Breast epithelium (tissue), 4 donors: ENCODE measurements around the gene RNF187. TPM values are rescaled to one million over a fixed set of nuclear protein-coding genes. Genes with fewer than 3 reads are reported as not detected.

Experiments
- DNase-seq, 2 donors: peaks; one replicate each; pipeline ENCODE4 v3.0.0-alpha.2; 2019; ENCODE audit warnings: low spot score in 2 of 2
- H3K27ac ChIP-seq, 2 donors: fragments of 200-600 bp; sonication (generic) in 1 of 2; one replicate each; pipeline ENCODE4 v1.5.1; 2016 to 2019; ENCODE audit warnings: mild to moderate bottlenecking in 1 of 2
- H3K27me3 ChIP-seq, 2 donors: fragments of 200-600 bp; sonication (generic) in 1 of 2; one replicate each; pipeline versions ENCODE4 v1.5.1 to v1.6.0; 2017 to 2019; ENCODE audit warnings: control low read depth in 1 of 2, mild to moderate bottlenecking in 1 of 2
- H3K36me3 ChIP-seq: fragments of 200-600 bp; one replicate; pipeline ENCODE4 v1.5.1; 2019
- H3K4me1 ChIP-seq, 2 donors: fragments of 200-600 bp; sonication (generic); one replicate each; pipeline ENCODE4 v1.5.1; 2016 to 2019; ENCODE audit warnings: control low read depth in 1 of 2
- H3K4me3 ChIP-seq, 3 donors: fragments of 200-600 bp; sonication (generic); 1 replicate in 2 of 3; 2 replicates in 1 of 3; pipeline ENCODE4 v1.5.1; 2016 to 2019; ENCODE audit warnings: mild to moderate bottlenecking in 3 of 3, moderate library complexity in 2 of 3
- H3K9me3 ChIP-seq, 2 donors: fragments of 200-600 bp; sonication (generic) in 1 of 2; one replicate each; pipeline ENCODE4 v1.5.1; 2016 to 2019; ENCODE audit warnings: control low read depth in 1 of 2
- CTCF ChIP-seq, 3 donors: fragments of 450-650 bp; IDR thresholded peaks; one replicate each; pipeline ENCODE4 v1.5.1; 2016 to 2017; ENCODE audit warnings: antibody characterized with exemption in 3 of 3, mild to moderate bottlenecking in 3 of 3, moderate library complexity in 3 of 3
- POLR2A ChIP-seq: fragments of 450-650 bp; IDR thresholded peaks from one replicate; pipeline ENCODE4 v1.6.1; 2016; ENCODE audit warnings: antibody characterized with exemption, mild to moderate bottlenecking, moderate library complexity
- POLR2AphosphoS5 ChIP-seq, 3 donors: sonication (generic); formaldehyde crosslinking; IDR thresholded peaks; one replicate each; pipeline ENCODE4 v1.6.1; 2017; ENCODE audit warnings: antibody characterized with exemption in 3 of 3
- intact Hi-C: fragments of 100-400 bp; cut with DNase I; formaldehyde crosslinking; loops from one replicate; pipeline ENCODE4 v1.15.1; 2023; ENCODE audit warnings: low total_unique reads
- total RNA-seq, 3 donors: library from RNA; depleted of rRNA; stranded (reverse); fragments of >200 nt; gene quantifications; one replicate each; pipeline ENCODE4 v1.1.0, GENCODE V29; 2016

Gene RNF187
- total RNA-seq, 3 donors from 2014 or later = 26.9 to 33.7 (median 33.1) TPM

DNA sequence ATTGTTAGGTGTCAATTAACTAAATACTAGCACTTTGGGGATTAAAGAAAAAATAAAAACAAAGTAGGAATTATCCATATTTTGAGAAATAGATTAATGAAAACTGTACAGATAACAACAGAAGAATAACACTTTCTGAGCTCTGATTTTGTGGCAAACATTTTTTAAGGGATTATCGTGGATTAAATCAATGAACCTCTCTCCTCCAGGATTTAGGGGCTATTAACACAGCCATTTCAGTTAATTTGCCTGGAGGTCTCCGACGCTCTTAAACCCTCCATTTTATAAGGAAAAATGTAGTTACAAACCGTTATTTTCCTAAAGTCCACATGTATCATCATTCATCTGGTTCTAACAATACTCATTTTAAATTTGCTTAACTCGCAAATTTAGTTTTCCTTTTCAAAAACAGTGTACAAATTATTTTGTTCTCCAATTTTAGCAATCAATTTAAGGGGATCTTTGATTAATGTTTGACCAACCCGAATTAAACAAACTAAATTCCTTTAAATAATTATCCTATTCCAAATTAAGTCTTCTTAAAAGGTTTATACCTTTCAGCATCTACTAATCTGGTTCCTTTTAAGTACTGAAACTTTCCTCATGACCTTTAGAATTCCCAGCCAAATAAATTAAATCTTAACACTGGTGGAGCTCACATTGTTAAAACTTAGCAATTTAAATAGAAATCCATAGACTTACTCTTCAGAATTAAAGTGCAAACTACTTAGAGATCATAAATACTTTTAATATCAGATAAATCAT is 30.7 kb upstream of the RNF187 start:
- no peak for TF ChIP-seq POLR2A
- no peak for TF ChIP-seq POLR2AphosphoS5 (IDR thresholded peaks at IDR 0.05)
- TF ChIP-seq CTCF (IDR thresholded peaks at IDR 0.05) = no peak
- peaks cover 0 to under 1% of the 10 kb centered on the region in 2 donors for H3K27me3 ChIP-seq
- H3K36me3 ChIP-seq = no peaks in the 10 kb centered on the region
- H3K4me1 ChIP-seq = no peaks in the 10 kb centered on the region
- H3K9me3 ChIP-seq = no peaks in the 10 kb centered on the region
- DNase-seq = no peak
- peak overlapping the region; percentile 44 to 75 (median 73) for H3K4me3 ChIP-seq
- peak overlapping the region in 1 of 2 donors; percentile 91 for H3K27ac ChIP-seq
- intact Hi-C loops = no loop called here

DNA sequence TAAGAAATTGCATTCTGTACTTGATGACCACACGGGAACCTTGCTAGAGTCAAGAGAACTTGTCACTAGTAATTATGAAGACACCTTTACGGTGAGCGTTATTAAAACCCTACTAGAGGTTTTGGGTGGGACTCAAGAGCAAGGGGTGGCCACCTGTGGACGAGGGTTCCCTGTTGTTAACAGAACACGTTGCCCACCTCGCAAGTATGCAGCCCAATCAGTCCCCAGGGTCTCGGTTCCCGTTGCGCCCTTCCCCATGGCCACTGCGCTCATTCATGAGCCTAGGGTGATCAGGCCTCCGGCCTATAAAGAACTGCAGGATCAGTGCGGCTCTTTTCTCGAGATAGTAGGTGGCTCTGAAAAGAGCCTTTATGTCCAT is 30.2 kb upstream of the RNF187 start:
- no peak for TF ChIP-seq CTCF (IDR thresholded peaks at IDR 0.05)
- no peak for TF ChIP-seq POLR2A
- TF ChIP-seq POLR2AphosphoS5 (IDR thresholded peaks at IDR 0.05) = no peak
- peak overlapping the region; percentile 73 to 91 for H3K27ac ChIP-seq
- intact Hi-C loops = no loop called here
- DNase-seq = no peak
- H3K9me3 ChIP-seq = no peaks in the 10 kb centered on the region
- no peaks in the 10 kb centered on the region for H3K36me3 ChIP-seq
- peak overlapping the region; percentile 44 to 75 (median 73) for H3K4me3 ChIP-seq
- H3K27me3 ChIP-seq = peaks cover 0 to 6% of the 10 kb centered on the region in 2 donors
- no peaks in the 10 kb centered on the region for H3K4me1 ChIP-seq

GRCh38 chr1:228457396-228458176 is 29.6 kb upstream of the RNF187 start:
- no peaks in the 10 kb centered on the region for H3K9me3 ChIP-seq
- H3K36me3 ChIP-seq = no peaks in the 10 kb centered on the region
- intact Hi-C loops = no loop called here
- H3K27ac ChIP-seq = peak overlapping the region; percentile 89 to 91
- H3K4me1 ChIP-seq = no peaks in the 10 kb centered on the region
- peak overlapping the region; percentile 44 to 75 (median 73) for H3K4me3 ChIP-seq
- TF ChIP-seq CTCF (IDR thresholded peaks at IDR 0.05) (peak; percentile 14 to 45 (median 44)), POLR2AphosphoS5 (IDR thresholded peaks at IDR 0.05) (peak; percentile 63 to 88 (median 85)), POLR2A (peak; percentile 10)
- H3K27me3 ChIP-seq = peaks cover 0 to 12% of the 10 kb centered on the region in 2 donors
- DNase-seq = peak; percentile 85 to 92

DNA sequence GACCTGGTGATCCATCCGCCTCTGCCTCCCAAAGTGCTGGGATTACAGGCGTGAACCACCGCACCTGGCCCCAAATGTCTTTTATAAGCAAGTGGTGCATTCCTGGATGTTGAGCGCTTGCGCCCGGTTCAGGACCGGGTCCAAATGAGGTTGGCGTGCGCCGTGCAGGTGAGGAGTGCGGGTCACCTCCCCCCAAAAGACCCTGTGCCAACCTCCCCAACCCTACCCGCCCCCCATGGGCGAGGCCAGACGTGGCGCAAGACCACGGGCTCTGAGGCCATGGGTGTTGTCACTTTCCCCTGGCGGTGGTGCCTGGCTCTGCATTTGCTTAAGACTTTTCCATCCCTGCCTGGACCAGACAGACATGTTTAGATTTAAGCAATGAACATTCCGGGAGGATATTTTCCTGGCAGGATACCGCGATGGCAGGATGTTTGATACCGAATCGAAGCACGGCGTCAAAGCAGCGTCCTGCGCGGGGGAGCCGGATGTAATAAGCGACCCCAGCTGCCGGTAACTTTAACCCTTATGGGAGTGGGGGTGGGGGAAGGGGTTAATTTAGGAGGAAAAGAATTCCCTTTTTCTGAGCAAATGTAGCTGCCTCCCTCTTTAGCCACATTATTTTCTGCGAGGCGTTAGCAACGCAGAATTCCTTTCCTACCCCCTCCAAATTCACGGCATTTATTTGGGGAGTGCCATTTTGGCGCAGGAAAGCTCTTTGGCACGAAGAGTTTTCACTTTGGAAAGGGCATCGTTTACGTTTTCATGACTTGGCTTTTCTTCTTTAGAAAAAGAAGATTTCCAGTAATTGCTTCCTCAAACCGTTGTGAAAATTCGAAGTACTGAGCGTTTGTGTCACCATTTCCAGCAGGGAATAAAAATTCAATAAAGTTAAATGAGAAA is 27.8 kb upstream of the RNF187 start:
- peaks cover 0 to 29% of the 10 kb centered on the region in 2 donors for H3K27me3 ChIP-seq
- TF ChIP-seq POLR2A (no peak), POLR2AphosphoS5 (IDR thresholded peaks at IDR 0.05) (peak in 1 of 3 donors; percentile 23), CTCF (IDR thresholded peaks at IDR 0.05) (peak; percentile 52 to 66 (median 64))
- H3K4me3 ChIP-seq = peak overlapping the region; percentile 44 to 75 (median 73)
- peak overlapping the region; percentile 10 to 91 for H3K27ac ChIP-seq
- no peaks in the 10 kb centered on the region for H3K9me3 ChIP-seq
- no peaks in the 10 kb centered on the region for H3K4me1 ChIP-seq
- H3K36me3 ChIP-seq = no peaks in the 10 kb centered on the region
- intact Hi-C loops = no loop called here
- no peak for DNase-seq
